ENCODE results near the gene ARL5C.
"Not testable (repeated sequence)": the region's sequence is repeated elsewhere in the genome, so short reads cannot be mapped to it uniquely, and the experiment has no call there.

ARL5C gene

GRCh38 chr17:39125143-39125875 lies 40.7 kb downstream of the ARL5C start:
- TF ChIP-seq CTCF (IDR thresholded peaks at IDR 0.05; ENCODE audit: insufficient read depth, low read length, poor library complexity, severe bottlenecking), result no peak
- TF ChIP-seq EZH2phosphoT487 (conservative IDR thresholded peaks at IDR 0.05; ENCODE audit: low read length), result no peak
- Histone ChIP-seq H3K4me2 (ENCODE audit: low read depth, low read length, poor library complexity, severe bottlenecking) (no peak overlapping the region), H3K27me3 (ENCODE audit: low read length) (no peaks in the 10 kb centered on the region), H4K20me1 (ENCODE audit: low read depth, low read length) (no peaks in the 10 kb centered on the region), H3K9me3 (ENCODE audit: insufficient read depth, low read length) (no peaks in the 10 kb centered on the region), H3K27ac (ENCODE audit: low read depth, low read length) (no peak overlapping the region), H3K9ac (ENCODE audit: low read length) (no peak overlapping the region), H3K4me3 (ENCODE audit: insufficient read depth, low read length, poor library complexity, severe bottlenecking) (no peak overlapping the region), H3K9me2 (replicated peaks; ENCODE audit: insufficient read depth, low read length) (no peaks in the 10 kb centered on the region), H3K36me3 (ENCODE audit: low read length) (no peaks in the 10 kb centered on the region), H3K79me2 (ENCODE audit: insufficient read depth, low read length) (no peaks in the 10 kb centered on the region), H2AFZ (ENCODE audit: low read depth, low read length, severe bottlenecking) (no peak overlapping the region), H3F3A (ENCODE audit: insufficient read depth) (no peaks in the 10 kb centered on the region)

GRCh38 chr17:39123627-39124026 lies 42.3 kb downstream of the ARL5C start:
- H3K9me3 ChIP-seq (ENCODE audit: insufficient read depth, low read length), result no peaks in the 10 kb centered on the region
- no peak for TF ChIP-seq CTCF (IDR thresholded peaks at IDR 0.05; ENCODE audit: insufficient read depth, low read length, poor library complexity, severe bottlenecking)
- no peak for TF ChIP-seq EZH2phosphoT487 (conservative IDR thresholded peaks at IDR 0.05; ENCODE audit: low read length)
- no peak overlapping the region for H3K27ac ChIP-seq (ENCODE audit: low read depth, low read length)
- H3F3A ChIP-seq (ENCODE audit: insufficient read depth), result no peaks in the 10 kb centered on the region
- H3K79me2 ChIP-seq (ENCODE audit: insufficient read depth, low read length), result no peaks in the 10 kb centered on the region
- no peaks in the 10 kb centered on the region for H3K27me3 ChIP-seq (ENCODE audit: low read length)
- H3K9ac ChIP-seq (ENCODE audit: low read length), result no peak overlapping the region
- no peak overlapping the region for H3K4me3 ChIP-seq (ENCODE audit: insufficient read depth, low read length, poor library complexity, severe bottlenecking)
- H3K9me2 ChIP-seq (replicated peaks; ENCODE audit: insufficient read depth, low read length), result no peaks in the 10 kb centered on the region
- no peak overlapping the region for H2AFZ ChIP-seq (ENCODE audit: low read depth, low read length, severe bottlenecking)
- H3K4me2 ChIP-seq (ENCODE audit: low read depth, low read length, poor library complexity, severe bottlenecking), result no peak overlapping the region
- H3K36me3 ChIP-seq (ENCODE audit: low read length), result no peaks in the 10 kb centered on the region
- H4K20me1 ChIP-seq (ENCODE audit: low read depth, low read length), result no peaks in the 10 kb centered on the region

GRCh38 chr17:39122991-39123390 lies 43.0 kb downstream of the ARL5C start:
- no peaks in the 10 kb centered on the region for H4K20me1 ChIP-seq (ENCODE audit: low read depth, low read length)
- no peaks in the 10 kb centered on the region for H3K9me2 ChIP-seq (replicated peaks; ENCODE audit: insufficient read depth, low read length)
- H3F3A ChIP-seq (ENCODE audit: insufficient read depth), result no peaks in the 10 kb centered on the region
- no peak overlapping the region for H3K4me3 ChIP-seq (ENCODE audit: insufficient read depth, low read length, poor library complexity, severe bottlenecking)
- no peaks in the 10 kb centered on the region for H3K79me2 ChIP-seq (ENCODE audit: insufficient read depth, low read length)
- H3K4me2 ChIP-seq (ENCODE audit: low read depth, low read length, poor library complexity, severe bottlenecking), result no peak overlapping the region
- H3K9me3 ChIP-seq (ENCODE audit: insufficient read depth, low read length), result no peaks in the 10 kb centered on the region
- H3K27me3 ChIP-seq (ENCODE audit: low read length), result no peaks in the 10 kb centered on the region
- no peak overlapping the region for H2AFZ ChIP-seq (ENCODE audit: low read depth, low read length, severe bottlenecking)
- no peak for TF ChIP-seq CTCF (IDR thresholded peaks at IDR 0.05; ENCODE audit: insufficient read depth, low read length, poor library complexity, severe bottlenecking)
- TF ChIP-seq EZH2phosphoT487 (conservative IDR thresholded peaks at IDR 0.05; ENCODE audit: low read length), result no peak
- no peak overlapping the region for H3K9ac ChIP-seq (ENCODE audit: low read length)
- no peaks in the 10 kb centered on the region for H3K36me3 ChIP-seq (ENCODE audit: low read length)
- H3K27ac ChIP-seq (ENCODE audit: low read depth, low read length), result no peak overlapping the region

- not testable (repeated sequence) for H3K4me3 ChIP-seq (ENCODE audit: insufficient read depth, low read length, poor library complexity, severe bottlenecking); H3K36me3 ChIP-seq (ENCODE audit: low read length); H3K79me2 ChIP-seq (ENCODE audit: insufficient read depth, low read length); H3F3A ChIP-seq (ENCODE audit: insufficient read depth); H3K4me2 ChIP-seq (ENCODE audit: low read depth, low read length, poor library complexity, severe bottlenecking); H3K27me3 ChIP-seq (ENCODE audit: low read length); H3K9ac ChIP-seq (ENCODE audit: low read length); H4K20me1 ChIP-seq (ENCODE audit: low read depth, low read length); H3K27ac ChIP-seq (ENCODE audit: low read depth, low read length); H3K9me2 ChIP-seq (replicated peaks; ENCODE audit: insufficient read depth, low read length); H3K9me3 ChIP-seq (ENCODE audit: insufficient read depth, low read length); H2AFZ ChIP-seq (ENCODE audit: low read depth, low read length, severe bottlenecking)
Measured at GRCh38 chr17:39121919-39122318, 44.0 kb downstream of the ARL5C start.

Data from SU-DHL-6 (cell line).